Prostate gland (tissue), 2 donors: ENCODE measurements around the gene MUC5AC.
"Not testable (repeated sequence)": the region's sequence is repeated elsewhere in the genome, so short reads cannot be mapped to it uniquely, and the experiment has no call there.

Source experiments
- POLR2A ChIP-seq: fragments of 450-650 bp; IDR thresholded peaks from one replicate; pipeline ENCODE4 v1.6.1; 2016; ENCODE audit warnings: antibody characterized with exemption, mild to moderate bottlenecking
- POLR2AphosphoS5 ChIP-seq: sonication (generic); formaldehyde crosslinking; IDR thresholded peaks from one replicate; pipeline ENCODE4 v1.6.1; 2017; ENCODE audit warnings: antibody characterized with exemption
- TF ChIP-seq, protein P1 (sequence below), 4 experiments: fragments of 200-600 bp in 2 of 4; fragments of 450-650 bp in 2 of 4; sonication (generic) in 2 of 4; IDR thresholded peaks; 1 replicate in 3 of 4; 2 replicates in 1 of 4; pipeline ENCODE4 v1.5.1; 2016 to 2019; ENCODE audit warnings: antibody characterized with exemption in 4 of 4, mild to moderate bottlenecking in 2 of 4, moderate library complexity in 2 of 4

DNA sequence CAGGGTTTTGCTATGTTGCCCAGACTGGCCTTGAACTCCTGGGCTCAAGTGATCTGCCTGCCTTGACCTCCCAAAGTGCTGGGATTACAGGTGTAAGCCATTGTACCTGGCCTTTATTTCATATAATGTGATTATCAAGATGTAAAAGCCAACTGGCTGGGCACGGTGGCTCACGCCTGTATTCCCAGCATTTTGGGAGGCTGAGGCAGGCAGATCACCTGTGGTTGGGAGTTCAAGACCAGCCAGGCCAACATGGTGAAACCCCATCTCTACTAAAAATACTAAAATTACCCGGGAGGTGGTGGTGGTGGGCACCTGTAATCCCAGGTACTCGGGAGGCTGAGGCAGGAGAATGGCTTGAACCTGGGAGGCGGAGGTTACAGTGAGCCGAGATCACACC is 42.5 kb upstream of the MUC5AC start:
- TF ChIP-seq, protein P1, sequence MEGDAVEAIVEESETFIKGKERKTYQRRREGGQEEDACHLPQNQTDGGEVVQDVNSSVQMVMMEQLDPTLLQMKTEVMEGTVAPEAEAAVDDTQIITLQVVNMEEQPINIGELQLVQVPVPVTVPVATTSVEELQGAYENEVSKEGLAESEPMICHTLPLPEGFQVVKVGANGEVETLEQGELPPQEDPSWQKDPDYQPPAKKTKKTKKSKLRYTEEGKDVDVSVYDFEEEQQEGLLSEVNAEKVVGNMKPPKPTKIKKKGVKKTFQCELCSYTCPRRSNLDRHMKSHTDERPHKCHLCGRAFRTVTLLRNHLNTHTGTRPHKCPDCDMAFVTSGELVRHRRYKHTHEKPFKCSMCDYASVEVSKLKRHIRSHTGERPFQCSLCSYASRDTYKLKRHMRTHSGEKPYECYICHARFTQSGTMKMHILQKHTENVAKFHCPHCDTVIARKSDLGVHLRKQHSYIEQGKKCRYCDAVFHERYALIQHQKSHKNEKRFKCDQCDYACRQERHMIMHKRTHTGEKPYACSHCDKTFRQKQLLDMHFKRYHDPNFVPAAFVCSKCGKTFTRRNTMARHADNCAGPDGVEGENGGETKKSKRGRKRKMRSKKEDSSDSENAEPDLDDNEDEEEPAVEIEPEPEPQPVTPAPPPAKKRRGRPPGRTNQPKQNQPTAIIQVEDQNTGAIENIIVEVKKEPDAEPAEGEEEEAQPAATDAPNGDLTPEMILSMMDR (IDR thresholded peaks at IDR 0.05) = not testable (repeated sequence)
- TF ChIP-seq POLR2A, POLR2AphosphoS5: not testable (repeated sequence)
